ENCODE data around the gene MLXIP.

Gene MLXIP

GRCh38 chr12:122142857-122143256, 64.3 kb downstream of the MLXIP start:
- TF ChIP-seq, protein P1, sequence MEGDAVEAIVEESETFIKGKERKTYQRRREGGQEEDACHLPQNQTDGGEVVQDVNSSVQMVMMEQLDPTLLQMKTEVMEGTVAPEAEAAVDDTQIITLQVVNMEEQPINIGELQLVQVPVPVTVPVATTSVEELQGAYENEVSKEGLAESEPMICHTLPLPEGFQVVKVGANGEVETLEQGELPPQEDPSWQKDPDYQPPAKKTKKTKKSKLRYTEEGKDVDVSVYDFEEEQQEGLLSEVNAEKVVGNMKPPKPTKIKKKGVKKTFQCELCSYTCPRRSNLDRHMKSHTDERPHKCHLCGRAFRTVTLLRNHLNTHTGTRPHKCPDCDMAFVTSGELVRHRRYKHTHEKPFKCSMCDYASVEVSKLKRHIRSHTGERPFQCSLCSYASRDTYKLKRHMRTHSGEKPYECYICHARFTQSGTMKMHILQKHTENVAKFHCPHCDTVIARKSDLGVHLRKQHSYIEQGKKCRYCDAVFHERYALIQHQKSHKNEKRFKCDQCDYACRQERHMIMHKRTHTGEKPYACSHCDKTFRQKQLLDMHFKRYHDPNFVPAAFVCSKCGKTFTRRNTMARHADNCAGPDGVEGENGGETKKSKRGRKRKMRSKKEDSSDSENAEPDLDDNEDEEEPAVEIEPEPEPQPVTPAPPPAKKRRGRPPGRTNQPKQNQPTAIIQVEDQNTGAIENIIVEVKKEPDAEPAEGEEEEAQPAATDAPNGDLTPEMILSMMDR (IDR thresholded peaks at IDR 0.05; ENCODE audit: low read depth, low read length): no peak
- Histone ChIP-seq H3K36me3 (peaks cover 8% of the 10 kb centered on the region; the same call in 1 of the 2 replicates), H3K9me3 (ENCODE audit: severe bottlenecking) (peaks cover 9% of the 10 kb centered on the region), H3K27ac (no peak overlapping the region), H3K4me3 (ENCODE audit: low read depth, low read length) (no peak overlapping the region), H3K27me3 (ENCODE audit: insufficient read depth, low read depth, severe bottlenecking) (no peaks in the 10 kb centered on the region)
- no peak for DNase-seq

- H3K36me3 ChIP-seq: peaks cover 8% of the 10 kb centered on the region; the same call in 1 of the 2 replicates
- H3K27ac ChIP-seq: no peak overlapping the region
- DNase-seq: no peak
- H3K4me3 ChIP-seq (ENCODE audit: low read depth, low read length): no peak overlapping the region
- H3K9me3 ChIP-seq (ENCODE audit: severe bottlenecking): peaks cover 9% of the 10 kb centered on the region
- TF ChIP-seq, protein P1 (IDR thresholded peaks at IDR 0.05; ENCODE audit: low read depth, low read length): no peak
- H3K27me3 ChIP-seq (ENCODE audit: insufficient read depth, low read depth, severe bottlenecking): no peaks in the 10 kb centered on the region
These were observed 66.3 kb downstream of the MLXIP start for GRCh38 chr12:122144885-122145284.

DNA sequence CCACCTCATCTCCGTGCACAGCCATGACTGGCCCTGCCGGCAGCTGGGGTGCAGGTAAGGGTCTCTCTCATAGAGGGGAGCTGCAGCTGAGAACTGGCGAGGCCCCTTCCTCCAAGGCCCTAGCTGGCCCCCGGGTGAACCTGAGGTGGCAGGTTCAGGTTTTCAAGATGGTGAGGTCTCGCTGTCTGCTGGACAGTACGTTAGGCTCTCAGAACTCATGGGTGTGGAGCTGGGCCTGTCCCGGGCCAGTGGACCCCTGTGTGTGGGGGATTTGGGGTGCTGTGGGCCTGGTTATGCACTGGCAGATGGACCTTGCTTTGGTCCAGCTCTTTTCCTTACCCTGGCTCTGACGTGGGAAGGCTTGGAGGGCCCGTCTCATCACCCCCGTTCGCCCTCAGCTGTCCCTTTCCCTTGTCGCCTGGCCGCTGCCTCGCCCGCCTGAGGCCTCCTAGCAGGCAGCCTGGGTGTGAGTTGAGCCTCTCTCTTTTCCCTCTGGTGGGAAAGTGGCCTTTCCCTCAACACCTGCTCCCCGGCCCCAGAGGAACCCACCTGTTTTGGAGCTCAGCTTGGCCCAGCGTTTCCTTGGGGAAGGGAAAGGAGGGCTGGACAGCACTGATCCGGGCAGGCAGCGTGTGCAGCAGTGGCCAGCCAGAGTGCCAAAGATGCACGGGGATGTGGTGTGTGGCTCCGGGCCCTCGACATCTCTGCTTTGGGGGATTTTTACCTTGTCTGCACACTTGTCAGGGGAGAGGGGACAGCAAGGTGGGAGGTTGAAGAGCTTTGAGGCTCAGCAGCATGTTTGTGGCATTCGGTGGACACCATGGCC, 67.2 kb downstream of the MLXIP start:
- H3K27me3 ChIP-seq (ENCODE audit: insufficient read depth, low read depth, severe bottlenecking): no peaks in the 10 kb centered on the region
- TF ChIP-seq, protein P1 (IDR thresholded peaks at IDR 0.05; ENCODE audit: low read depth, low read length): no peak
- H3K27ac ChIP-seq: no peak overlapping the region
- no peak overlapping the region for H3K4me3 ChIP-seq (ENCODE audit: low read depth, low read length)
- H3K9me3 ChIP-seq (ENCODE audit: severe bottlenecking): peaks cover 9% of the 10 kb centered on the region
- peaks cover 8% of the 10 kb centered on the region; the same call in 1 of the 2 replicates for H3K36me3 ChIP-seq
- no peak for DNase-seq

GRCh38 chr12:122147514-122148290, 69.1 kb downstream of the MLXIP start:
- H3K9me3 ChIP-seq (ENCODE audit: severe bottlenecking): peaks cover 4% of the 10 kb centered on the region
- no peaks in the 10 kb centered on the region for H3K27me3 ChIP-seq (ENCODE audit: insufficient read depth, low read depth, severe bottlenecking)
- no peaks in the 10 kb centered on the region for H3K36me3 ChIP-seq
- no peak for DNase-seq
- H3K27ac ChIP-seq: no peak overlapping the region
- TF ChIP-seq, protein P1 (IDR thresholded peaks at IDR 0.05; ENCODE audit: low read depth, low read length): no peak
- no peak overlapping the region for H3K4me3 ChIP-seq (ENCODE audit: low read depth, low read length)

DNA sequence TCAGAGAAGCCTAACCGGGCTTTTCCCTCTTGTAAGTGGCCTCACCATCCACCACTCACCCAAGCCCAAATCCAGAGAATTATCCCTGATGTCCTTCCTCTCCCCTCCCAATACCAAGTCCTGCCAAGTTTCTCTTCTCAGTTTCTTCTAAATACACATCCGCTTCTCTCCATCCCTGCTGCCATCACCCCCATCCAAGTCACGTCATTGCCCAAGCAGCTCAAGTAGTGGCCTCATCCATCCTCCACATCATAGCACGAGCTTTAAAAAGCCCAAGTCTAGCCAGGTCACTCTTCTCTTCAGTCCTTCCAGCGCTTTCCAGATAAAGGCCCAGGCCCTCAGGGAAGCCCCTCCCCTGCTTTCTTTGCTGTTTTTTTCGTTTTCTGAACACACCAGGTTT, 70.1 kb downstream of the MLXIP start:
- Histone ChIP-seq H3K36me3 (no peaks in the 10 kb centered on the region), H3K4me3 (ENCODE audit: low read depth, low read length) (no peak overlapping the region), H3K9me3 (ENCODE audit: severe bottlenecking) (no peaks in the 10 kb centered on the region), H3K27me3 (ENCODE audit: insufficient read depth, low read depth, severe bottlenecking) (no peaks in the 10 kb centered on the region), H3K27ac (no peak overlapping the region)
- DNase-seq: no peak
- TF ChIP-seq, protein P1 (IDR thresholded peaks at IDR 0.05; ENCODE audit: low read depth, low read length): no peak
